SK-N-SH treated with all-trans-retinoic acid at 6 μM for 48 hours (cell line): ENCODE measurements around the gene LPP.

Experiments
- ATAC-seq: fragments of 200-7000 bp; cut with Tn5 transposase; 3 replicates; pipeline ENCODE4 v1.9.1; 2020; ENCODE audit warnings: mild to moderate bottlenecking, moderate library complexity
- ARNTL ChIP-seq: fragments of 450-650 bp; formaldehyde crosslinking; IDR thresholded peaks from 2 replicates; pipeline ENCODE4 v1.5.0; 2020; ENCODE audit warnings: low read depth, mild to moderate bottlenecking, moderate library complexity, borderline replicate concordance
- BACH2 ChIP-seq: fragments of 250-450 bp; sonication (Bioruptor Pico); IDR thresholded peaks from 2 replicates; pipeline ENCODE4 v1.9.0; 2021; ENCODE audit warnings: mild to moderate bottlenecking, borderline replicate concordance
- CREB5 ChIP-seq: fragments of 250-450 bp; sonication (Bioruptor Pico); IDR thresholded peaks from 2 replicates; pipeline ENCODE4 v1.5.1; 2020; ENCODE audit warnings: low read depth, mild to moderate bottlenecking, moderate library complexity
- CSRNP3 ChIP-seq: fragments of 250-450 bp; sonication (Bioruptor Pico); IDR thresholded peaks from 2 replicates; pipeline ENCODE4 v1.5.1; 2021; ENCODE audit warnings: mild to moderate bottlenecking, moderate library complexity
- ESRRG ChIP-seq: fragments of 250-450 bp; sonication (Bioruptor Pico); IDR thresholded peaks from 2 replicates; pipeline ENCODE4 v1.6.1; 2021; ENCODE audit warnings: mild to moderate bottlenecking
- GLIS3 ChIP-seq: fragments of 250-450 bp; sonication (Bioruptor Pico); IDR thresholded peaks from 2 replicates; pipeline ENCODE4 v1.5.0; 2020; ENCODE audit warnings: mild to moderate bottlenecking, moderate library complexity
- OSR1 ChIP-seq: fragments of 250-450 bp; sonication (Bioruptor Pico); IDR thresholded peaks from 2 replicates; pipeline ENCODE4 v1.8.0; 2022; ENCODE audit warnings: moderate library complexity, mild to moderate bottlenecking, inconsistent platforms
- PATZ1 ChIP-seq: fragments of 250-450 bp; sonication (Bioruptor Pico); IDR thresholded peaks from 2 replicates; pipeline ENCODE4 v1.8.0; 2020; ENCODE audit warnings: mild to moderate bottlenecking, moderate library complexity, borderline replicate concordance
- POU6F1 ChIP-seq: fragments of 250-450 bp; sonication (Bioruptor Pico); IDR thresholded peaks from 2 replicates; pipeline ENCODE4 v1.8.0; 2021; ENCODE audit warnings: low read depth, mild to moderate bottlenecking, moderate library complexity, borderline replicate concordance
- RARB ChIP-seq: fragments of 250-450 bp; sonication (Bioruptor Pico); IDR thresholded peaks from 2 replicates; pipeline ENCODE4 v1.8.0; 2021; ENCODE audit warnings: mild to moderate bottlenecking, moderate library complexity
- SNAI2 ChIP-seq: fragments of 250-450 bp; sonication (Bioruptor Pico); IDR thresholded peaks from 2 replicates; pipeline ENCODE4 v1.5.0; 2020; ENCODE audit warnings: mild to moderate bottlenecking, moderate library complexity
- TOX ChIP-seq: fragments of 250-450 bp; sonication (Bioruptor Pico); IDR thresholded peaks from 2 replicates; pipeline ENCODE4 v1.8.0; 2021; ENCODE audit warnings: mild to moderate bottlenecking, moderate library complexity, borderline replicate concordance
- TSHZ2 ChIP-seq: fragments of 250-450 bp; sonication (Bioruptor Pico); IDR thresholded peaks from 2 replicates; pipeline ENCODE4 v1.5.0; 2020; ENCODE audit warnings: mild to moderate bottlenecking, moderate library complexity
- ZC3H10 ChIP-seq: fragments of 250-450 bp; sonication (Bioruptor Pico); IDR thresholded peaks from 2 replicates; pipeline ENCODE4 v1.5.1; 2021; ENCODE audit warnings: mild to moderate bottlenecking, moderate library complexity
- ZFP3 ChIP-seq: fragments of 250-450 bp; sonication (Bioruptor Pico); IDR thresholded peaks from 2 replicates; pipeline ENCODE4 v1.5.0; 2020; ENCODE audit warnings: mild to moderate bottlenecking, moderate library complexity
- ZFP30 ChIP-seq: fragments of 450-650 bp; formaldehyde crosslinking; IDR thresholded peaks from 2 replicates; pipeline ENCODE4 v1.5.0; 2022; ENCODE audit warnings: mild to moderate bottlenecking, moderate library complexity
- ZNF70 ChIP-seq: fragments of 450-650 bp; formaldehyde crosslinking; IDR thresholded peaks from 2 replicates; pipeline ENCODE4 v1.5.0; 2020; ENCODE audit warnings: mild to moderate bottlenecking, moderate library complexity
- ZNF8 ChIP-seq: fragments of 450-650 bp; formaldehyde crosslinking; IDR thresholded peaks from 2 replicates; pipeline ENCODE4 v1.5.0; 2020; ENCODE audit warnings: mild to moderate bottlenecking, moderate library complexity

The LPP gene

GRCh38 chr3:188842639-188843038, 688.7 kb downstream of the LPP start (continued):
- TF ChIP-seq CREB5 (CRISPR knock-in tag) = no peak
- no peak for TF ChIP-seq PATZ1 (CRISPR knock-in tag)

- no peak for ATAC-seq
- TF ChIP-seq POU6F1 (CRISPR knock-in tag) = no peak
- no peak for TF ChIP-seq BACH2
- TF ChIP-seq ZFP3 (CRISPR knock-in tag) = no peak
- TF ChIP-seq SNAI2 (CRISPR knock-in tag) = no peak
- no peak for TF ChIP-seq RARB (CRISPR knock-in tag)
- no peak for TF ChIP-seq PATZ1 (CRISPR knock-in tag)
- no peak for TF ChIP-seq ESRRG (CRISPR knock-in tag)
- TF ChIP-seq ZNF8 = no peak
- no peak for TF ChIP-seq ZFP30 (CRISPR knock-in tag)
- no peak for TF ChIP-seq ARNTL (CRISPR knock-in tag)
- no peak for TF ChIP-seq CREB5 (CRISPR knock-in tag)
- TF ChIP-seq ZC3H10 = no peak
- TF ChIP-seq TSHZ2 (CRISPR knock-in tag) = no peak
- no peak for TF ChIP-seq OSR1 (CRISPR knock-in tag)
- TF ChIP-seq ZNF70 = no peak
- no peak for TF ChIP-seq CSRNP3 (CRISPR knock-in tag)
- TF ChIP-seq GLIS3 (CRISPR knock-in tag) = no peak
- TF ChIP-seq TOX (CRISPR knock-in tag) = no peak
Observed at GRCh38 chr3:188844096-188844495, 690.1 kb downstream of the LPP start.

GRCh38 chr3:188845514-188845913, 691.6 kb downstream of the LPP start:
- no peak for ATAC-seq
- no peak for TF ChIP-seq SNAI2 (CRISPR knock-in tag)
- TF ChIP-seq ZFP3 (CRISPR knock-in tag) = no peak
- TF ChIP-seq ZC3H10 = no peak
- no peak for TF ChIP-seq POU6F1 (CRISPR knock-in tag)
- no peak for TF ChIP-seq RARB (CRISPR knock-in tag)
